Measurements from ENCODE around the gene ROBO1.

ROBO1 gene

DNA sequence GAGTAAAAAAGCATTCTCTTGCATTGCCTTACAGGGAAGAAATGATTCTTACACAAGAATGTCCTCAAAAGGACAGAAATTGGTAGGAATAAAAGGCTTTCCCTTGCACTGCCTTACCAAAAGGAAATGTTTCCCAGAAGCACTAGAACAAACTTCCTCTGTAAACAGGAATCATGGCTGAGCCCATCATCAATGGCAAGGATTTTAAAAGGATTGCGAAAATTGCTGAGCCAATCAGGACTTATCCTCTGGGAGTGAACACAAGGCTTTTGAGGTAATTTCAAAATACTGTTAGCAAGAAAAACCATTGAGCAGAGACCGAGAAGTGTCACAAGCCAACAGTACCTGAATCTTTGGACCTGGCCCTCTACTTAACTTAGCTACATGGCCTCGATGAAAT lies 897.3 kb downstream of the ROBO1 start:
- Histone ChIP-seq H3K9me3 (ENCODE audit: control insufficient read depth, insufficient read depth, low read length) (no peaks in the 10 kb centered on the region), H3K9ac (ENCODE audit: low read depth, low read length) (no peak overlapping the region), H3K4me1 (ENCODE audit: control insufficient read depth, insufficient read depth, low read length) (peaks cover 61% of the 10 kb centered on the region), H3K27me3 (ENCODE audit: control insufficient read depth, insufficient read depth, low read length) (no peaks in the 10 kb centered on the region), H3K4me3 (ENCODE audit: low read depth, low read length) (no peak overlapping the region), H3K36me3 (ENCODE audit: control insufficient read depth, insufficient read depth, low read length) (no peaks in the 10 kb centered on the region), H3K27ac (ENCODE audit: low read depth, low read length) (no peak overlapping the region)

DNA sequence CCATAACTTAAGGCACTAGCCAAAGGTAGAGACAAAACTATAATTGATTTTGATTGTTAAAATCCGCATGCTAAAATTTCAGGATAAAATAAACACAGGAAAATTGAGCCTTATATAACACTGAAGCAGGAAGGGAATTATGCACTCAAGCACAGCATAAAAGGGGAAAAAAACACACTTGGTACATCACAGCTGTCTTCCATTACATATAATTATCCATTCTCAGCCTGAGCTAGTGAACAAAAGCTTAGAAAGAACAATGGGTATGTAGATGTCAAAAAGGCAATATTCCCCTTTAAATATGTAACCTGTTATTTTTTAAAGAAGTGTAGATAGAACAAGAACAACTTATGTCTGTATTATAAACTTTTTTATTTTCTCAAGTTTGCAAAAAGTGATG lies 899.2 kb downstream of the ROBO1 start:
- Histone ChIP-seq H3K9ac (ENCODE audit: low read depth, low read length) (no peak overlapping the region), H3K9me3 (ENCODE audit: control insufficient read depth, insufficient read depth, low read length) (no peaks in the 10 kb centered on the region), H3K4me1 (ENCODE audit: control insufficient read depth, insufficient read depth, low read length) (peaks cover 55% of the 10 kb centered on the region), H3K27ac (ENCODE audit: low read depth, low read length) (no peak overlapping the region), H3K27me3 (ENCODE audit: control insufficient read depth, insufficient read depth, low read length) (no peaks in the 10 kb centered on the region), H3K4me3 (ENCODE audit: low read depth, low read length) (no peak overlapping the region), H3K36me3 (ENCODE audit: control insufficient read depth, insufficient read depth, low read length) (no peaks in the 10 kb centered on the region)

DNA sequence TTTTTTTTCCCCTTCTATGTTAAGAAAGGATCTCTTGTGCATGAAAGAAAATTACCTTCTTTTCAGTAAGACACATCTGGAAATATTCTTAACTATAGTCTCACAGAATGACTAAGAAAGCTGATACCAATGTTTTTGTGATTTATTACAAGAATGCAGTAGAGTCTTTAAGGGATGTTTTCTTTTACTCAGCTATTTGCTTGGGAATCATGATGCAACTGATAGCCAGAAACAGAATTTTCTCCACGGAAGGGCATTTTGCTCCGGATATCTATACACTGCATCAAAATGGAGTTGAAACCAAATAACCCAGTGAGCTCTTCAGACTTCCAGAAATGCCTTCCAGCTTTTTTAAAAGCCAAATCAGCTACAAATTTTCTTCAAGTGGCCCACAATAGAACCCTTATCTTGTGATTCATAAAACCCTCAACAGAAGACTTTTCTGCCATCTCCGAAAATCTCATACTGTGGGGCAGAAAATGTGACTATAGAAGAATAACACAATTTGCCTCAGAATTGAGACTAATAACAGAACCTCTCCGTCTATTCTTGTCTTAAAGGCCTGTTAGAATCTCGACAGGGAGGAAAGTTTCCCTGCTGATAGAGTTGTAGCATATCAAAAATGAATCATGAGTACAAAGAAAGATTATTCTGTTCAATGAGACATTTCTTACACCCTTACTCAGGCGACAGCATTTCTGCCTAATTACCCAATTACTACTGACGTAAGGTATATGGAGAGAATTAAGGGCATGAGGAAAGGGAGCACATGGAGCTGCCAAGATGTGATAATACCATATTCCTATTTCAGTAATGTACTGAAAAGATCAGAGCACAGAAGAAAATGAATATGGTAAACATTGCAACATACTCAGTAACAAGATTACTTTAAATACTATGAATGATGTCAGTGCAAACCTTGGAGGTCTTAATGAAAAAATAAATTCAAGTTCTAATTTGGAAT lies 900.1 kb downstream of the ROBO1 start:
- Histone ChIP-seq H3K27ac (ENCODE audit: low read depth, low read length) (no peak overlapping the region), H3K4me3 (ENCODE audit: low read depth, low read length) (no peak overlapping the region), H3K27me3 (ENCODE audit: control insufficient read depth, insufficient read depth, low read length) (no peaks in the 10 kb centered on the region), H3K9me3 (ENCODE audit: control insufficient read depth, insufficient read depth, low read length) (no peaks in the 10 kb centered on the region), H3K36me3 (ENCODE audit: control insufficient read depth, insufficient read depth, low read length) (no peaks in the 10 kb centered on the region), H3K4me1 (ENCODE audit: control insufficient read depth, insufficient read depth, low read length) (peaks cover 46% of the 10 kb centered on the region), H3K9ac (ENCODE audit: low read depth, low read length) (no peak overlapping the region)

DNA sequence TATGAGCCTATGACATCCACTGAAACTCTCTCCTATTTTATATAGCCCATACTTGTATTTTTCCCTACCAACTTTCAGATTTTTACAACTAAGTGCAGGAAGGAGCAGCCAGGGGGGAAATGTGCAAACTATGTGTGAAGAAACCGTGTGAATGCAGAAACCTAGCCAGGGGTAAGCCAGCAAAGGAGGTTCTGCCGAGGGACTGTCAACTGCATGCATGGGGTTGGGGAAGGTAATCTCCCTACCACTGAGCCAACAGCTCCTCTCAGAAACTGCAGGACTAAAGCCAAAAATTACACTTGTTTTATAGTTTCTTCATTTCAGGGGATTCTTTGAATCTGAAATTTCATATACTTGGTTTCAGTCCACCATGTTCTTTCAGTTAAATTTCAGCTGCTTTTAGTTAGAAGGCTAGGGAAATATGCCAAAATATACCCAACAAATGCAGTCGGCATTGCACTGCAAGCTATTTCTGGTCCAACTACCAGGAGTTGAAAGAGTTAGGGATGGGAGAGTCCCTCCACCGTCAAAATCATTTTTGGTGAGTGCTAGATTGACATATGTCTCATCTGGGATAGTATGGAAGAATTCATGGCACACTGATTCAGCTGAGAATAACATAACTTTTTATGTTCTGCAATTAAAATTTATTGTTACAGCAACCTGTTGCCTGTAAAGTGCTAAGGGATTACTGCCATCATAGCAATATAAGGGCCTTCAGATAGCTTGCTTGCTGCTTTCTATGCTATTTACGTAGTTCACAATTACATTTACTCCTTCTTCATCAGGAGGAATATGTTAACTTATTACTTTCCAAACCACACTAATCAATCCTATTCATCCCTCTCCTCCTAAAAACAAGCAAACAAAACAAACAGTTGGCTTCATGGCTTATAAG lies 904.2 kb downstream of the ROBO1 start:
- Histone ChIP-seq H3K9ac (ENCODE audit: low read depth, low read length) (no peak overlapping the region), H3K27ac (ENCODE audit: low read depth, low read length) (no peak overlapping the region), H3K4me1 (ENCODE audit: control insufficient read depth, insufficient read depth, low read length) (peaks cover 16% of the 10 kb centered on the region), H3K27me3 (ENCODE audit: control insufficient read depth, insufficient read depth, low read length) (no peaks in the 10 kb centered on the region), H3K4me3 (ENCODE audit: low read depth, low read length) (no peak overlapping the region), H3K36me3 (ENCODE audit: control insufficient read depth, insufficient read depth, low read length) (no peaks in the 10 kb centered on the region), H3K9me3 (ENCODE audit: control insufficient read depth, insufficient read depth, low read length) (no peaks in the 10 kb centered on the region)

DNA sequence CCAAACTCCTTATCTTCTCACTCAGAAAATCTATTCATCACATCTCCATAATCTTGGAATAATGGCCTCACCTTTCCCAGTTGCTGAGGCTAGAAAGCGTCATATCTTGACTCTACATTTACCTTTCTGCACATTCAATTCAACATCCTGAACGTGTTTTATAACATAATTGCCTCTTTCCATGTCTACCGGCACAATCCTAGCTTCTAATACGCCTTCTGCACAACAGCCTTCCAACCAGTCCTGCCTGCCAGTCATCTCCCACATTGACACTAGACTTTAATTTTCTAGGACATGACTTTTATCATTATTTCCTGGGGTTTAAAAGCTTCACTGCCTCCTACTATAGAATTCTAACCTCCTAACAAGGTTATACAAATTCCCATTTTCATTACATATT lies 906.6 kb downstream of the ROBO1 start:
- Histone ChIP-seq H3K27ac (ENCODE audit: low read depth, low read length) (no peak overlapping the region), H3K27me3 (ENCODE audit: control insufficient read depth, insufficient read depth, low read length) (no peaks in the 10 kb centered on the region), H3K4me1 (ENCODE audit: control insufficient read depth, insufficient read depth, low read length) (peaks cover 2% of the 10 kb centered on the region; the same call in 1 of the 2 replicates), H3K4me3 (ENCODE audit: low read depth, low read length) (no peak overlapping the region), H3K36me3 (ENCODE audit: control insufficient read depth, insufficient read depth, low read length) (no peaks in the 10 kb centered on the region), H3K9me3 (ENCODE audit: control insufficient read depth, insufficient read depth, low read length) (no peaks in the 10 kb centered on the region), H3K9ac (ENCODE audit: low read depth, low read length) (no peak overlapping the region)

DNA sequence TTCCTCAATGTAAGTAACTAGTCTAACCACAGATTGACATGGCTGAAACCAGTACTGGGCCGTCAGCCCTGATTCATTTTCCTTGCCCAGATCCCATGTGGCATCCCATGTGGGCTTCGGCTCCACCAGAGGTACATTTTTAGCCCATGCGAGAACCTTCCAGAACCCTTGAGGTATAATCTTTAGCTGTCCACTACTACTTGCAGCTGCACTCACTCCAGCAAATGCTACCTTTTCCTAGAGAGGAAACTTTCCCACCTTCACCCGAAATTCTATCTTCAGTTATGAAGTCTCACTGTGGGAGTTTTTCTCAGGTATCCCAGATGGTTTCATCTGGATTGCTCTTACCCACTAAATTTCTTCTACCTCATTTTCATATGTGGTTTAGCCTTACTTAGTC lies 907.2 kb downstream of the ROBO1 start:
- H3K27me3 ChIP-seq (ENCODE audit: control insufficient read depth, insufficient read depth, low read length), result no peaks in the 10 kb centered on the region
- H3K9ac ChIP-seq (ENCODE audit: low read depth, low read length), result no peak overlapping the region
- no peak overlapping the region for H3K4me3 ChIP-seq (ENCODE audit: low read depth, low read length)
- H3K9me3 ChIP-seq (ENCODE audit: control insufficient read depth, insufficient read depth, low read length), result no peaks in the 10 kb centered on the region
- H3K27ac ChIP-seq (ENCODE audit: low read depth, low read length), result no peak overlapping the region
- H3K36me3 ChIP-seq (ENCODE audit: control insufficient read depth, insufficient read depth, low read length), result no peaks in the 10 kb centered on the region
- peaks cover 8% of the 10 kb centered on the region; the same call in 1 of the 2 replicates for H3K4me1 ChIP-seq (ENCODE audit: control insufficient read depth, insufficient read depth, low read length)

DNA sequence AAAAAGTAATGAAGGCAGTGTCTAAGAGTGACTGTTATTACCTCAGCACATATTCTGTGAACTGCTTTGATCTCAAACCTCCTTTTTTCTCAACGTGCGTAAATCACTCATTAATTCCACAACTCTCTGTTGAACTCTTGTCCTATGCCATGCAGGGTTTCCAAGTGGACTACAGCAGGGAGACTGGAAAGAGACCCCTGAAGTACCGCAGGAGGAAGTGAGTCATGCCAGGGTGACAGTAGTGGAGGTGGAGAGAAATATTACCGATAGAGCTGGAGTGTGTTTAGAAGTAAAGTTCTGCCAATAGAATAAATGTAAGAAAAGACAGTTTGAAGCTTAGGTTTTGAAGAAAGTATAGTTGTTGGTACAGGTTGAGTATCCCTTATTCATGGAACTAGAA lies 908.9 kb downstream of the ROBO1 start:
- H3K4me3 ChIP-seq (ENCODE audit: low read depth, low read length), result no peak overlapping the region
- H3K36me3 ChIP-seq (ENCODE audit: control insufficient read depth, insufficient read depth, low read length), result no peaks in the 10 kb centered on the region
- peaks cover 13% of the 10 kb centered on the region for H3K4me1 ChIP-seq (ENCODE audit: control insufficient read depth, insufficient read depth, low read length)
- no peak overlapping the region for H3K9ac ChIP-seq (ENCODE audit: low read depth, low read length)
- no peak overlapping the region for H3K27ac ChIP-seq (ENCODE audit: low read depth, low read length)
- H3K27me3 ChIP-seq (ENCODE audit: control insufficient read depth, insufficient read depth, low read length), result no peaks in the 10 kb centered on the region
- no peaks in the 10 kb centered on the region for H3K9me3 ChIP-seq (ENCODE audit: control insufficient read depth, insufficient read depth, low read length)

DNA sequence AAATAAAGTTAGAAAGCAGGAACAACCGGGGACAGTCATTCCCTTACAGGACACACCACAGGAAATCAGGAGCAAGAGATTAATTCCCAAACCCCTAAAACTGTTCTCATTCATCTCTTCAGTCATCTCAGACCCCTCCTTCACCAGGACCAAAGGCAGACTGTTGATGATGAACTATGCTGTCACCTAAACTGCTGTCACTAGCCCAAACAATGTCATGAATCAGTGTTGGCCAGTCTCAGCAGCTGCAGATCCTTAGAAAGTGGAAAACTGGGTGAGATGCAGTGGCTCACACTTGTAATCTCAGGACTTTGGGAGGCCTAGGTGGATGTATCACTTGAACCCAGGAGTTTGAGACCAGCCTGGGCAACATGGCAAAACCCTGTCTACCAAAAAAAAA lies 909.6 kb downstream of the ROBO1 start:
- Histone ChIP-seq H3K4me3 (ENCODE audit: low read depth, low read length) (no peak overlapping the region), H3K27ac (ENCODE audit: low read depth, low read length) (no peak overlapping the region), H3K4me1 (ENCODE audit: control insufficient read depth, insufficient read depth, low read length) (peaks cover 13% of the 10 kb centered on the region), H3K36me3 (ENCODE audit: control insufficient read depth, insufficient read depth, low read length) (no peaks in the 10 kb centered on the region), H3K9ac (ENCODE audit: low read depth, low read length) (no peak overlapping the region), H3K9me3 (ENCODE audit: control insufficient read depth, insufficient read depth, low read length) (no peaks in the 10 kb centered on the region), H3K27me3 (ENCODE audit: control insufficient read depth, insufficient read depth, low read length) (no peaks in the 10 kb centered on the region)

DNA sequence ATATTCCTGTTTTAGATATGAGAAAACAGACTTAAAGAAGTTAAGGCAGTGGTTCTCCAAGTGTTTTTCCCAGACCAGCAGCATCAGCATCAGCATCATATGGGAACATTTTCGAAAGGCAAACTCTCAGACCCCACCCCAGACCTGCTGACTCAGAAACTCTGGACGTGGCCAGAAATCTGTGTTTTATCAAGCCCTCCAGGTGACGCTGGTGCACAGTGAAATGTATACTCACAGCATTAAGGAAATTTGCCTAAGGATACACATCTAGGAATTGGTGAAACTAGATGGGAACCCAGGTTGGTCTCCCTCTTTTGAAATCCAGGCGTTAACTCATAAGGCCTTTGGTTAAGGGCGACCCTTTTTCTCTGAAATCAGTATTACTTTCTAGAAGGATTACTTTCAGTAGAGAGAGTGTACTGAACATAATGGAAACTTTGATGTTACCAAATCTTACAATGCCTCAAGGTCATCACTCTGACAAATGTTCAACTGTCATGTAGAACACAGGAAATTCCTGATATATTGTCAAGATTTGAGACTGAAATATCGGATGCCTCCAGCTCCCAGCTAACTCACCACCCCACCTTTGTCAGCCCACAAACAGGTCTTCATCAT lies 910.2 kb downstream of the ROBO1 start:
- Histone ChIP-seq H3K4me3 (ENCODE audit: low read depth, low read length) (no peak overlapping the region), H3K36me3 (ENCODE audit: control insufficient read depth, insufficient read depth, low read length) (no peaks in the 10 kb centered on the region), H3K27me3 (ENCODE audit: control insufficient read depth, insufficient read depth, low read length) (no peaks in the 10 kb centered on the region), H3K27ac (ENCODE audit: low read depth, low read length) (no peak overlapping the region), H3K4me1 (ENCODE audit: control insufficient read depth, insufficient read depth, low read length) (peaks cover 13% of the 10 kb centered on the region), H3K9ac (ENCODE audit: low read depth, low read length) (no peak overlapping the region), H3K9me3 (ENCODE audit: control insufficient read depth, insufficient read depth, low read length) (no peaks in the 10 kb centered on the region)

DNA sequence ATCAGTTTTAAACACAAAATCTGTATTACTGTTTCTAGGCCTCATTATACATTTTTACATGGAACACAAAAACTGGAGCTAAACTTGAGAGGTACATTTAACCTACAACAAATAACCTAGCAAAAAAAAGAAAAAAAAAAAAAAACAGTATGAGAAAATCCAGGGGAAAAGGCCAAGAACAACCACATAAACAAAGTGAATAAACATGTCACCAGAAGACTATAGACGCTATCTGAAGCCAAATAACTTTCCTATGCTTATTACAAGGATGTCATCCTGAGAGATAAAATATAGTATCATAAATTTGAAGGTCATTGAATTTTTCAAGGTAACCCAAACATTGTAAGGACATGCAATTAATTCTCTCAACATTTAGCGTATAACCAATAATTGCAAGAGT lies 911.6 kb downstream of the ROBO1 start:
- H3K27me3 ChIP-seq (ENCODE audit: control insufficient read depth, insufficient read depth, low read length), result no peaks in the 10 kb centered on the region
- H3K9ac ChIP-seq (ENCODE audit: low read depth, low read length), result no peak overlapping the region
- no peaks in the 10 kb centered on the region for H3K9me3 ChIP-seq (ENCODE audit: control insufficient read depth, insufficient read depth, low read length)
- no peaks in the 10 kb centered on the region for H3K36me3 ChIP-seq (ENCODE audit: control insufficient read depth, insufficient read depth, low read length)
- no peak overlapping the region for H3K27ac ChIP-seq (ENCODE audit: low read depth, low read length)
- no peak overlapping the region for H3K4me3 ChIP-seq (ENCODE audit: low read depth, low read length)
- H3K4me1 ChIP-seq (ENCODE audit: control insufficient read depth, insufficient read depth, low read length), result peaks cover 19% of the 10 kb centered on the region
